ENCODE results near the gene SLC14A1. TPM values are rescaled to one million over a fixed set of nuclear protein-coding genes. Genes with fewer than 3 reads are reported as not detected.

SLC14A1 gene
- total RNA-seq, 3 donors from 2014 or later (not counting 1 experiment from before 2014, with no cell fraction given): 21.2 to 51.6 (median 42.2) TPM

- no peaks in the 10 kb centered on the region for H3K27me3 ChIP-seq (ENCODE audit: control insufficient read depth, insufficient read depth, low read length)
- H3K4me1 Mint-ChIP-seq: peaks cover 9 to 12% of the 10 kb centered on the region in 2 donors
- no peak for TF ChIP-seq CTCF (IDR thresholded peaks at IDR 0.05)
- ATAC-seq: no peak
- H3K36me3 Mint-ChIP-seq: peaks cover 7% of the 10 kb centered on the region
- H3K4me3 ChIP-seq (ENCODE audit: low read length): no peak overlapping the region
- H3K27ac Mint-ChIP-seq: no peak overlapping the region
- H3K9me3 Mint-ChIP-seq: no peaks in the 10 kb centered on the region
- intact Hi-C loops (cut with micrococcal nuclease): no loop called here
- H3K27me3 Mint-ChIP-seq (ENCODE audit: low read depth in 2 of 2): no peaks in the 10 kb centered on the region
- H3K36me3 ChIP-seq (ENCODE audit: control insufficient read depth, insufficient read depth, low read length): no peaks in the 10 kb centered on the region
- H3K27ac ChIP-seq (ENCODE audit: low read length): no peak overlapping the region
- H3K4me1 ChIP-seq (ENCODE audit: control insufficient read depth, insufficient read depth, low read length): peaks cover 3% of the 10 kb centered on the region
- H3K9me3 ChIP-seq (ENCODE audit: control insufficient read depth, insufficient read depth, low read length): no peaks in the 10 kb centered on the region
- WGBS (ENCODE audit: insufficient coverage): 86% methylated on average over 3 of the region's 3 CpGs
- H3K4me3 Mint-ChIP-seq: no peak overlapping the region
- no peak for DNase-seq
These were observed 2.6 kb downstream of the SLC14A1 start for GRCh38 chr18:45726603-45727002.

GRCh38 chr18:45727068-45727467 is 3.1 kb downstream of the SLC14A1 start:
- Mint-ChIP-seq H3K4me3 (no peak overlapping the region), H3K27me3 (ENCODE audit: low read depth in 2 of 2) (no peaks in the 10 kb centered on the region), H3K9me3 (no peaks in the 10 kb centered on the region), H3K4me1 (peaks cover 9 to 12% of the 10 kb centered on the region in 2 donors), H3K27ac (no peak overlapping the region), H3K36me3 (peaks cover 7% of the 10 kb centered on the region)
- H3K9me3 ChIP-seq (ENCODE audit: control insufficient read depth, insufficient read depth, low read length): no peaks in the 10 kb centered on the region
- intact Hi-C loops (cut with micrococcal nuclease): no loop called here
- DNase-seq: no peak
- H3K4me3 ChIP-seq (ENCODE audit: low read length): no peak overlapping the region
- H3K27ac ChIP-seq (ENCODE audit: low read length): no peak overlapping the region
- TF ChIP-seq CTCF (IDR thresholded peaks at IDR 0.05): no peak
- 93% methylated on average over 18 of the region's 18 CpGs for WGBS (ENCODE audit: insufficient coverage)
- no peaks in the 10 kb centered on the region for H3K36me3 ChIP-seq (ENCODE audit: control insufficient read depth, insufficient read depth, low read length)
- no peaks in the 10 kb centered on the region for H3K27me3 ChIP-seq (ENCODE audit: control insufficient read depth, insufficient read depth, low read length)
- ATAC-seq: no peak
- H3K4me1 ChIP-seq (ENCODE audit: control insufficient read depth, insufficient read depth, low read length): peaks cover 3% of the 10 kb centered on the region

GRCh38 chr18:45728336-45729010 is 4.5 kb downstream of the SLC14A1 start:
- Mint-ChIP-seq H3K36me3 (peaks cover 7% of the 10 kb centered on the region), H3K4me3 (no peak overlapping the region)
- no peak for ATAC-seq

More at GRCh38 chr18:45728336-45729010, 4.5 kb downstream of the SLC14A1 start:
- Histone ChIP-seq H3K4me3 (ENCODE audit: low read length) (no peak overlapping the region), H3K27me3 (ENCODE audit: control insufficient read depth, insufficient read depth, low read length) (no peaks in the 10 kb centered on the region), H3K36me3 (ENCODE audit: control insufficient read depth, insufficient read depth, low read length) (no peaks in the 10 kb centered on the region), H3K27ac (ENCODE audit: low read length) (no peak overlapping the region), H3K9me3 (ENCODE audit: control insufficient read depth, insufficient read depth, low read length) (no peaks in the 10 kb centered on the region), H3K4me1 (ENCODE audit: control insufficient read depth, insufficient read depth, low read length) (peaks cover 3% of the 10 kb centered on the region)
- intact Hi-C loops (cut with micrococcal nuclease): no loop called here
- H3K27ac Mint-ChIP-seq: no peak overlapping the region
- H3K9me3 Mint-ChIP-seq: no peaks in the 10 kb centered on the region
- TF ChIP-seq CTCF (IDR thresholded peaks at IDR 0.05): no peak
- no peaks in the 10 kb centered on the region for H3K27me3 Mint-ChIP-seq (ENCODE audit: low read depth in 2 of 2)
- no peak for DNase-seq
- peaks cover 9 to 12% of the 10 kb centered on the region in 2 donors for H3K4me1 Mint-ChIP-seq
- WGBS (ENCODE audit: insufficient coverage): 88% methylated on average over 2 of the region's 2 CpGs

Measured in natural killer cell (primary cell).